ENCODE data around the gene ETV6. TPM values are rescaled to one million over a fixed set of nuclear protein-coding genes. Genes with fewer than 3 reads are reported as not detected.

Gene ETV6
- total RNA-seq, 1 donor from 2014 or later, result 14.7 TPM

- Histone ChIP-seq H3K27me3 (no peaks in the 10 kb centered on the region), H3K36me3 (no peaks in the 10 kb centered on the region), H3K9me3 (no peaks in the 10 kb centered on the region), H3K4me3 (no peak overlapping the region), H3K27ac (no peak overlapping the region), H3K4me1 (peaks cover 30% of the 10 kb centered on the region)
- no peak for DNase-seq (ENCODE audit: extremely low spot score in 2 of 2)
- intact Hi-C loops (cut with DNase I), result no loop called here
- no peak for TF ChIP-seq POLR2AphosphoS5 (IDR thresholded peaks at IDR 0.05; ENCODE audit: insufficient read depth in 1 of 2, low read depth in 1 of 2)
- no peak for TF ChIP-seq CTCF (IDR thresholded peaks at IDR 0.05)
- TF ChIP-seq POLR2A (IDR thresholded peaks at IDR 0.05), result no peak
These were observed 175.8 kb downstream of the ETV6 start for GRCh38 chr12:11825278-11825677.

- no peak overlapping the region for H3K27ac ChIP-seq
- no peaks in the 10 kb centered on the region for H3K27me3 ChIP-seq
- no peaks in the 10 kb centered on the region for H3K9me3 ChIP-seq
- H3K4me3 ChIP-seq, result no peak overlapping the region
- H3K36me3 ChIP-seq, result no peaks in the 10 kb centered on the region
- H3K4me1 ChIP-seq, result peaks cover 38% of the 10 kb centered on the region
- intact Hi-C loops (cut with DNase I), result no loop called here
- DNase-seq (ENCODE audit: extremely low spot score in 2 of 2), result no peak
- TF ChIP-seq POLR2A (IDR thresholded peaks at IDR 0.05) (no peak), CTCF (IDR thresholded peaks at IDR 0.05) (no peak), POLR2AphosphoS5 (IDR thresholded peaks at IDR 0.05; ENCODE audit: insufficient read depth in 1 of 2, low read depth in 1 of 2) (no peak)
These were observed 177.1 kb downstream of the ETV6 start for GRCh38 chr12:11826574-11826973.

GRCh38 chr12:11827091-11828061, 177.9 kb downstream of the ETV6 start:
- Histone ChIP-seq H3K9me3 (no peaks in the 10 kb centered on the region), H3K27ac (no peak overlapping the region), H3K4me3 (no peak overlapping the region), H3K36me3 (no peaks in the 10 kb centered on the region), H3K4me1 (peaks cover 33% of the 10 kb centered on the region), H3K27me3 (no peaks in the 10 kb centered on the region)
- no peak for TF ChIP-seq CTCF (IDR thresholded peaks at IDR 0.05)
- no peak for TF ChIP-seq POLR2A (IDR thresholded peaks at IDR 0.05)
- no peak for TF ChIP-seq POLR2AphosphoS5 (IDR thresholded peaks at IDR 0.05; ENCODE audit: insufficient read depth in 1 of 2, low read depth in 1 of 2)
- DNase-seq (ENCODE audit: extremely low spot score in 2 of 2), result no peak
- intact Hi-C loops (cut with DNase I), result no loop called here

GRCh38 chr12:11829764-11830194, 180.3 kb downstream of the ETV6 start:
- intact Hi-C loops (cut with DNase I), result loop anchor here (10.0 kb wide), 1 partner anchor 75 kb away; no protein-coding TSS in a partner anchor
- no peaks in the 10 kb centered on the region for H3K27me3 ChIP-seq
- DNase-seq (ENCODE audit: extremely low spot score in 2 of 2), result peak in 1 of 2 donors; percentile 80
- no peaks in the 10 kb centered on the region for H3K9me3 ChIP-seq
- no peaks in the 10 kb centered on the region for H3K36me3 ChIP-seq
- TF ChIP-seq POLR2A (IDR thresholded peaks at IDR 0.05) (no peak), CTCF (IDR thresholded peaks at IDR 0.05) (no peak), POLR2AphosphoS5 (IDR thresholded peaks at IDR 0.05; ENCODE audit: insufficient read depth in 1 of 2, low read depth in 1 of 2) (no peak)
- peaks cover 35% of the 10 kb centered on the region for H3K4me1 ChIP-seq
- H3K27ac ChIP-seq, result no peak overlapping the region
- no peak overlapping the region for H3K4me3 ChIP-seq

Data from vagina (tissue), 2 donors.